Astrocyte of the spinal cord (primary cell): Measurements from ENCODE around the gene TMEM178B.

Experiments used
- DNase-seq: peaks from one replicate; pipeline ENCODE4 v3.0.0; 2011; ENCODE audit warnings: low read depth, low spot score
- H3K4me3 ChIP-seq: 2 replicates; pipeline ENCODE4 v1.5.1; 2011; ENCODE audit warnings: low read depth, mild to moderate bottlenecking, low read length, moderate library complexity
- CTCF ChIP-seq: IDR thresholded peaks from 2 replicates; pipeline ENCODE4 v1.5.1; 2012; ENCODE audit warnings: low read depth, mild to moderate bottlenecking, low read length, inconsistent platforms
- in situ Hi-C: cut with HindIII; loops from 2 replicates; pipeline ENCODE4 v1.10.0; 2017; ENCODE audit warnings: low sequenced_read_pairs

Gene TMEM178B

GRCh38 chr7:141455723-141456122 is 381.9 kb downstream of the TMEM178B start:
- no peak for DNase-seq
- in situ Hi-C loops, result no loop called here
- no peak for TF ChIP-seq CTCF
- H3K4me3 ChIP-seq, result no peak overlapping the region

- peak; percentile 48 for DNase-seq
- TF ChIP-seq CTCF, result no peak
- no peak overlapping the region for H3K4me3 ChIP-seq
- in situ Hi-C loops, result no loop called here
Observed at GRCh38 chr7:141456298-141456697, 382.4 kb downstream of the TMEM178B start.

GRCh38 chr7:141456711-141457110 is 382.8 kb downstream of the TMEM178B start:
- DNase-seq, result no peak
- in situ Hi-C loops, result no loop called here
- no peak for TF ChIP-seq CTCF
- no peak overlapping the region for H3K4me3 ChIP-seq

GRCh38 chr7:141460781-141461715 is 387.2 kb downstream of the TMEM178B start:
- peak; percentile 12 for DNase-seq
- in situ Hi-C loops, result no loop called here
- TF ChIP-seq CTCF, result no peak
- H3K4me3 ChIP-seq, result no peak overlapping the region

- no peak for DNase-seq
- H3K4me3 ChIP-seq, result no peak overlapping the region
- no peak for TF ChIP-seq CTCF
- in situ Hi-C loops, result no loop called here
Observed at GRCh38 chr7:141461924-141462323, 388.1 kb downstream of the TMEM178B start.

- TF ChIP-seq CTCF, result no peak
- no peak overlapping the region for H3K4me3 ChIP-seq
- in situ Hi-C loops, result no loop called here
- peak; percentile 9 for DNase-seq
Observed at GRCh38 chr7:141462958-141463357, 389.1 kb downstream of the TMEM178B start.
